ENCODE results near the gene ISCA1.

GRCh38 chr9:86238861-86239770, 43.2 kb downstream of the ISCA1 start:
- TF ChIP-seq POLR2AphosphoS5 (IDR thresholded peaks at IDR 0.05): no peak
- TF ChIP-seq TAF1 (IDR thresholded peaks at IDR 0.05; ENCODE audit: low read depth): no peak
- TF ChIP-seq EP300 (conservative IDR thresholded peaks at IDR 0.05; ENCODE audit: poor library complexity, severe bottlenecking): no peak
- peak; percentile 55 for TF ChIP-seq CTCF (IDR thresholded peaks at IDR 0.05; ENCODE audit: poor library complexity, severe bottlenecking)
- TF ChIP-seq EZH2 (IDR thresholded peaks at IDR 0.05; ENCODE audit: borderline replicate concordance, insufficient read depth, low read length, poor library complexity, severe bottlenecking): no peak
- peak; percentile 41 for TF ChIP-seq RAD21 (conservative IDR thresholded peaks at IDR 0.05)

Measured in neural cell (in vitro differentiated cells).